NOMO-1 (cell line): ENCODE results near the gene KRABD2.
A peak's percentile ranks its signal among the peaks of the same experiment; 100 is the strongest.
"Not testable (repeated sequence)": the region's sequence is repeated elsewhere in the genome, so short reads cannot be mapped to it uniquely, and the experiment has no call there.

Experiments
- DNase-seq, 2 experiments: peaks; one replicate each; lab custom pipeline; 2025; ENCODE audit not compliant: unreplicated experiment in 2 of 2; lab: John Stamatoyannopoulos, UW

KRABD2 gene

GRCh38 chr17:8365143-8365542 lies 11.4 kb downstream of the KRABD2 start:
- no peak for DNase-seq

GRCh38 chr17:8362651-8363332 lies 13.7 kb downstream of the KRABD2 start:
- DNase-seq: no peak

- DNase-seq: no peak
These were observed 15.8 kb downstream of the KRABD2 start for GRCh38 chr17:8360751-8361150.

- no peak for DNase-seq
These were observed 16.2 kb downstream of the KRABD2 start for GRCh38 chr17:8360260-8360659.

GRCh38 chr17:8359769-8360168 lies 16.7 kb downstream of the KRABD2 start:
- DNase-seq: no peak

- no peak for DNase-seq
These were observed 18.6 kb downstream of the KRABD2 start for GRCh38 chr17:8357910-8358309.

- DNase-seq: peak in 1 of 2 experiments; percentile 16
These were observed 22.3 kb downstream of the KRABD2 start for GRCh38 chr17:8354236-8354635.

- DNase-seq: no peak
These were observed 22.8 kb downstream of the KRABD2 start for GRCh38 chr17:8353736-8354135.

GRCh38 chr17:8350339-8350738 lies 26.2 kb downstream of the KRABD2 start:
- DNase-seq: no peak

- not testable (repeated sequence) for DNase-seq
These were observed 29.5 kb downstream of the KRABD2 start for GRCh38 chr17:8347001-8347400.

- no peak for DNase-seq
These were observed 30.4 kb downstream of the KRABD2 start for GRCh38 chr17:8345951-8346665.

GRCh38 chr17:8345052-8345690 lies 31.3 kb downstream of the KRABD2 start:
- DNase-seq: no peak

- DNase-seq: no peak
These were observed 35.0 kb downstream of the KRABD2 start for GRCh38 chr17:8341456-8341855.

GRCh38 chr17:8339540-8339939 lies 37.0 kb downstream of the KRABD2 start, which contains the start of gene ODF4:
Gene ODF4 (plus strand): TSS chr17:8339840. CDS start chr17:8340052, 212 bp downstream.
- no peak for DNase-seq

GRCh38 chr17:8338753-8339140 lies 37.8 kb downstream of the KRABD2 start:
- DNase-seq: no peak

GRCh38 chr17:8337802-8338752 lies 38.4 kb downstream of the KRABD2 start:
- peak; percentile 66 to 83 for DNase-seq

GRCh38 chr17:8333281-8333680 lies 43.2 kb downstream of the KRABD2 start:
- DNase-seq: no peak

- DNase-seq: no peak
These were observed 43.8 kb downstream of the KRABD2 start for GRCh38 chr17:8332688-8333087.

GRCh38 chr17:8332128-8332527 lies 44.4 kb downstream of the KRABD2 start:
- no peak for DNase-seq

GRCh38 chr17:8327303-8327649 lies 49.2 kb downstream of the KRABD2 start:
- DNase-seq: no peak
